ENCODE measurements around the gene NANOG.
"Not testable (repeated sequence)": the region's sequence is repeated elsewhere in the genome, so short reads cannot be mapped to it uniquely, and the experiment has no call there.

Gene NANOG

GRCh38 chr12:7788884-7789528, at the start of gene NANOG:
Gene NANOG (plus strand): TSS chr12:7789402. CDS start chr12:7789615, 213 bp downstream.
- DNase-seq = not testable (repeated sequence)

GRCh38 chr12:7747246-7747645, 42.0 kb upstream of the NANOG start, which contains the start of gene CLEC4C:
Gene CLEC4C (minus strand): TSS chr12:7747375. CDS start chr12:7747348, 27 bp downstream.
- no peak for DNase-seq

GRCh38 chr12:7748852-7749251, 40.4 kb upstream of the NANOG start:
- no peak for DNase-seq

DNA sequence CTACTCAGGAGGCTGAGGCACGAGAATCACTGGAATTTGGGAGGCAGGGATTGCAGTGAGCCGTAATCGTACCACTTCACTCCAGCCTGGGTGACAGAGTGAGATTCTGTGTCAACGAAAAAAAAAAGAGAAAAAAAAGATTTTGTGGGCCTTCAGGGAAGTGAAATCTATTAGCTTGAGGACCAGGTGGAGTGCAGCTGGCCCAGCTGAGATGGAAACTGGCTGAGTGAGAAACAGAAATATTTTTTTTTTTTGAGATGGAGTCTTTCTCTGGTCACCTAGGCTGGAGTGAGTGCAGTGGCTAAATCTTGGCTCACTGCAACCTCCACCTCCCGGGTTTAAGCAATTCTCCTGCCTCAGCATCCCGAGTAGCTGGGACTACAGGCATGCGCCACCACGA, 39.8 kb upstream of the NANOG start:
- no peak for DNase-seq

DNA sequence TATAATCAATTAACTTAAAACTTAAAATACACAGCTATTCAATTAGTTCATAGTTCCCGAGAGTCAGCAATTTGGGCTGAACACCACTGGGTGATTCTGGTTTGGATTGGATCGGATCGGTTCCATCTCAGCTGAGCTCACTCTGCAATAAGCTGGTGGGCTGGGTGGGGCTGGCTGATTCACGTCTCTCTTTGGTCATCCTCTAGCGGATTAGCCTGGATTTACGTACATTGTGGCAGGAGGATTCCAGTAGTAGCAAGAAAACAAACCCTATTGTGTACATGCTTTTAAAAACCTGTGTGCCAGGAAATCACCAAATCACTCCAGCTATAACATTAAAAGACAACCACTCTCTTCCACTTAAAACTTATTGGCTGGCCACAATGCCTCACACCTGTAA, 38.9 kb upstream of the NANOG start:
- no peak for DNase-seq

DNA sequence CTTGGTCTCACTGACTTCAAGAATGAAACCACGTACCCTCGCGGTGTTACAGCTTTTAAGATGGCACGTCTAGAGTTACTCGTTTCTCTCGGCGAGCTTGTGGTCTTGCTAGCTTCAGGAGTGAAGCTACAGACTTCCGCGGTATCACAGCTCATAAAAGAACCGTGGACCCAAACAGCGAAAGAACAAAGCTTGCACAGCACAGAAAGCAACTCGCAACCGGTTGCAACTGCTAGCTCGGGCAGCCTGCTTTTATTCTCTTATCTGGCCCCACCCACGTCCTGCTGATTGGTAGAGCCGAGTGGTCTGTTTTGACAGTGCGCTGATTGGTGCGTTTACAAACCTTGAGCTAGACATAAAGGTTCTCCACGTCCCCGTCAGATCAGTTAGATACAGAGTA, 37.8 kb upstream of the NANOG start:
- no peak for DNase-seq

DNA sequence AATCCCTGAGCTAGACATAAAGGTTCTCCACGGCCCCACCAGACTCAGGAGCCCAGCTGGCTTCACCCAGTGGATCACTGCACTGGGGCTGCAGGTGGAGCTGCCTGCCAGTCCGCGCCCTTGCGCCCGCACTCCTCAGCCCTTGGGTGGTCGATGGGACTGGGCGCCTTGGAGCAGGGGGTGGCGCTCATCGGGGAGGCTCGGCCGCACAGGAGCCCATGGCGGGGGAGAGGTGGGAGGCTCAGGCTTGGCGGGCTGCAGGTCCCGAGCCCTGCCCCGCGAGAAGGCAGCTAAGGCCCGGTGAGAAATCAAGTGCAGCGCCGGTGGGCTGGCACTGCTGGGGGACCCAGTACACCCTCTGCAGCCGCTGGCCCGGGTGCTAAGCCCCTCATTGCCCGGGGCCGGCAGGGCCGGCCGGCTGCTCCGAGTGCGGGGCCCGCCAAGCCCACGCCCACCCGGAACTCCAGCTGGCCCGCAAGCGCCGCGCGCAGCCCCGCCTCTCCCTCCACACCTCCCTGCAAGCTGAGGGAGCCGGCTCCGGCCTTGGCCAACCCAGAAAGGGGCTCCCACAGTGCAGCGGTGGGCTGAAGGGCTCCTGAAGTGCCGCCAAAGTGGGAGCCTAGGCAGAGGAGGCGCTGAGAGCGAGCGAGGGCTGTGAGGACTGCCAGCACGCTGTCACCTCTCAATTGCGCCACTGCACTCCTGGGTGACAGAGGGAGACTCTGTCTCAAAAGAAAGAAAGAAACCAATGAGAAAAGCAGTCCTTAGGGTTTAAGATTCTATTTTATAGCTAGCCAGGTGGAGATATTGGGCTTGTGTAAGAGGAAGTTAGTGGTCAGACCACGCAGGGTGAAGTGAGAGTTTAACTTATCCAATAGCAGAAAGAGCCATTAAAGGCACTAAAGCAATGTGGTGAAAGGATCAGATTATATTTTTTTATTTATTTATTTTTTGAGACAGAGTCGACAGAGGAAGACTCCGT, 37.0 kb upstream of the NANOG start:
- not testable (repeated sequence) for DNase-seq

GRCh38 chr12:7755668-7756067, 33.5 kb upstream of the NANOG start:
- DNase-seq = not testable (repeated sequence)

DNA sequence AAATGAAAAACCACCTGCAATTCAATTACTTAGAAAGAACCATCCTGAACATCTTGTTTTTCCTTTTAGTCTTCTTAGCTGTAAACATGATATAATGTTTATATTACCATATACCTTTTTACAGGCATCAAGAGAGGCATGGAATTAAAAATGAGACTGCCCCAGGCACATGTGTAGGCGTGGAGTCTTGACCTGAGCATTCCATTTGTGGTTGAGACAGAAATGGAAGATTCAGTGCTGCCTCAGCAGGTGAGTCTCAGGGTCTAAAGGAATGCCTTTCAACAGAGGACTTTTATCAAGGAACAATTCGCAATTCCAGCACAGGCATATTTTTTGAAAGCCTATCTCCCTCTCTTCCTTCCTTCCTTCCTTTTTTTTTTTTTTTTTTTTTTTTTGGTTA, 32.2 kb upstream of the NANOG start:
- no peak for DNase-seq

GRCh38 chr12:7758766-7759140, 30.4 kb upstream of the NANOG start:
- DNase-seq = no peak

DNA sequence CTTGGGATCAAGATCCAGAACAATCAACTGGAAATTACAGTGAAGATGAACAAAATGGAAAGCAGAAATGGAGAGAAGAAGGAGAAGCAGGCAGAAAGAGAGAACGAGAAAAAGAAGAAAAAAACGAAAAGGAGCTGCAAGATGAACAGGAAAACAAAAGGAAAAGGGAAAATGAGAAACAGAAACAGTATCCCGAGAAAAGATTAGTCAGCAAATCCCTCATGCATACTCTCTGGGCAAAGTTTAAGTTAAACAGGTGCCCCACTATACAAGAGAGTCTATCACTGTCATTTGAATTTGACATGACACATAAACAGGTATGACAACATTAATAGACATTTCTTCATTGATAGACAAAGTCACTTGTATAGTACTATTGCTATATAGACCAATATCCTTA, 19.2 kb upstream of the NANOG start:
- no peak for DNase-seq

GRCh38 chr12:7781274-7781673, 7.9 kb upstream of the NANOG start:
- no peak for DNase-seq

DNA sequence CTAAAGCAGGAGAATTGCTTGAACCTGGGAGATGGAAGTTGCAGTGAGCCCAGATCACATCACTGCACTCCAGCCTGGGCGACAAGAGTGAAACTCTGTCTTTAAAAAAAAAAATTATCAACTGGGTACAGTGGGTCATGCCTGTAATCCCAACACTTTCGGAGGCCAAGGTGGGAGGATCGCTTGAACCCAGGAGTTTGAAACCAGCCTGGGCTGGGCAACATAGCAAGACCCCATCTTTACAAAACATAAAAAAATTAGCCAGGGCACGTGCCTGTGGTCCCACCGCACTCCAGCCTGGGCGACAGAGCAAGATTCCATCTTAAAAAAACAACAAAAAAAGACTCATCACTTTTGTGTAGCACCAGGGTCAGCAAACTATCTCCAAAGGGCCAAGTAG, 7.1 kb upstream of the NANOG start:
- no peak for DNase-seq

GRCh38 chr12:7783433-7783832, 5.8 kb upstream of the NANOG start:
- not testable (repeated sequence) for DNase-seq

- no peak for DNase-seq
Measured at GRCh38 chr12:7784701-7785100, 4.5 kb upstream of the NANOG start.

DNA sequence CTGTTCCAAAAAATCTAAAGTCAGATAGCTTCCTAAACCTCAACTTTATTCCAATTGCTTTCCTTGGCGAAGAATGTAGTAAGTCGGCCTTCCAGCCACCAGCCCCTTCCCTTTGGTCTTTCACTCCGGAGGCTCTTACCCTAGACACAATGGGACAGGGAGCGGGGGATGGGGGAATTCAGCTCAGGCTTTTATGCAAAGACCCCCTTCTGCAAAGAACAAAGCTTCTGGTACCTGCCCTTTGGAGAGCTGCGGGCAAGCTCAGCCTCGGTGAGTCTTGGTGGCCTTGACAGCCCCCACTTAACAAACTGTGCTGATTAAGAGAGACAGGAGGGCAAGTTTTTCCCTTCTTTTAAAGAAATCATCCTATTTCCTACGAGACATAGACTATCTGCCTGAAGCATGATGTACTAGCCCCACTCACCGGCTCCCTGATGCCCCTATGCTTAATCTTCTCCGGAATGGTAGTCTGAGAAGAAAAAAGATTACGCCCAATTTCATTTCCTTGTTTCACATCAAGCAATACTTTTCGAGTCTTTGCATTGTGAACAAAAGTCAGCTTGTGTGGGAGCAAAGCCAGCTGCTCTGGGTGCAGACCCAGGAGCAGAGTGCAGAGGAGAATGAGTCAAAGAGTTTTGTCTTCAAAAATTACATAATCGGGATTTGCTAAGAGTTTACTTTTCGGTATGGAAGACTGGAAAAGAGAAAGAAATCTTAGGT, 1.5 kb upstream of the NANOG start:
- no peak for DNase-seq

GRCh38 chr12:7788294-7788660, 925 bp upstream of the NANOG start:
- no peak for DNase-seq

- no peak for DNase-seq
Measured at GRCh38 chr12:7793211-7793610, 4.0 kb downstream of the NANOG start.

- DNase-seq = not testable (repeated sequence)
Measured at GRCh38 chr12:7797269-7797668, 8.1 kb downstream of the NANOG start.

DNA sequence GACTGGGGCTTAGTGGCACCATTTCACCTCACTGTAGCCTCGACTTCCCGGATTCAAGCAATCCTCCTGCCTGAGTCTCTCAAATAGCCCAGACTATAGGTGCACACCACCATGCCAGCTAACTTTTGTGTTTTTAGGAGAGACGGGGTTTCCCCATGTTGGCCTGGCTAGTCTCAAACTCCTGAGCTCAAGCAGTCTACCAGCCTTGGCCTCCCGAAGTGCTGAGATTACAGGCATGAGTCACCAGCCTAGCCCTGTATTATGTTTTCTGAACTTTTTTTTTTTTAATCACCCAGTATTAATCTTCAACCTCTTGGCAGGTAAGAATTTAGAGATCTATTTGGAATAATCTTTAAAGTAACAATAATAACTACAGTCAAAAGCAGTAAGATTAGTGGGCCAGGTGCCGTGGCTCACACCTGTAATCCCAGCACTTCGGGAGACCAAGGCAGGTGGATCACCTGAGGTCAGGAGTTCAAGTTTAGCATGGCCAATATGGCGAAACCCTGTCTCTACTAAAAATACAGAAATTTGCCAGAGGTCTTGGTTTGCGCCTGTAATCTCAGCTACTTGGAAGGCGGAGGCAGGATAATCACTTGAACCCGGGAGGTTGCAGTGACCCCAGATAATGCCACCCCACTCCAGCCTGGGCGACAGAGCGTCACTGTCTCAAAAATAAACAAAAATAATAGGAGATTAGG, 8.6 kb downstream of the NANOG start:
- DNase-seq = no peak

GRCh38 chr12:7798750-7799308, 9.6 kb downstream of the NANOG start:
- not testable (repeated sequence) for DNase-seq

DNA sequence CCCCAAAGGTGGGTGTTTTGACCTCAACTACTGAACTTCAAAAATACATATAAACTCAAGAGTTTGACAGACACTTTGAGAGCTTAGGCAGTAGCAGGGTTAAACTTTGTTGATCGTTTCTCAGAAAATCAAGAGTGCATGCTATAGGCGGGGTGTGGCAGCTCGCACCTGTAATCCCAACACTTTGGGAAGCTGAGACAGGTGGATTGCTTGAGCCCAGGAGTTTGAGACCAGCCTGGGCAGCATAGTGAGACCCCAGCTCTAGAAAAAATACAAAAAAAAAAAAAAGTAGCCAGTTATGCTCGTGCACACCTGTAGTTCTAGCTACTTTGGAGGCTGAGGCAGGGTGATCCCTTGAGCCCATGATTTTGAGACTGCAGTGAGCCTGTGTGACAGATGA, 12.3 kb downstream of the NANOG start:
- DNase-seq = no peak
